HG03159 (cell line): ENCODE measurements around the gene TBC1D21.

ENCODE experiments used
- ATAC-seq: cut with Tn5 transposase; IDR thresholded peaks from one replicate; pipeline ENCODE4 v1.9.1; 2021; ENCODE audit warnings: mild to moderate bottlenecking, moderate library complexity; ENCODE audit not compliant: unreplicated experiment

Gene TBC1D21

GRCh38 chr15:73858062-73858461, 15.3 kb upstream of the TBC1D21 start:
- no peak for ATAC-seq

GRCh38 chr15:73862276-73862675, 11.1 kb upstream of the TBC1D21 start:
- ATAC-seq, result no peak

DNA sequence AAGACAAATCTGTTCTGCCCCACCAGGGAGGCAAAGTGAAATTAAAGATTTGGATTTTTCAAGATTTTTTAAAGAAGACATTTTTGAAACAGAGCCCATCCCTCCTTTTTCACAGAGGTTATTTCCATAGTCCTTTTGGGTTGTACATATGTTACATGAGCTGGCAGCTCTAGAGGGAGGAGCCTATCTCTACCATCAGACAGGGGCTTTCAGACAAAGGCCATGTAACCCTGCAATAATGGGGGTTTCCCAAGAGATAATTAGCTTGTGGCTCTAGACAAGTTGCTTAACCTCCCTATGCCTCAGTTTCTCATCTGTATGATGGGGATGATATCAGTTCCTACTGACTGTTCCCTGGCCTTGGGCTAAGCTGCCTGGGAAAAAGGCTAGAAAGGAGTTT, 8.0 kb upstream of the TBC1D21 start:
- ATAC-seq, result no peak

- no peak for ATAC-seq
Observed at GRCh38 chr15:73865904-73866303, 7.5 kb upstream of the TBC1D21 start.

DNA sequence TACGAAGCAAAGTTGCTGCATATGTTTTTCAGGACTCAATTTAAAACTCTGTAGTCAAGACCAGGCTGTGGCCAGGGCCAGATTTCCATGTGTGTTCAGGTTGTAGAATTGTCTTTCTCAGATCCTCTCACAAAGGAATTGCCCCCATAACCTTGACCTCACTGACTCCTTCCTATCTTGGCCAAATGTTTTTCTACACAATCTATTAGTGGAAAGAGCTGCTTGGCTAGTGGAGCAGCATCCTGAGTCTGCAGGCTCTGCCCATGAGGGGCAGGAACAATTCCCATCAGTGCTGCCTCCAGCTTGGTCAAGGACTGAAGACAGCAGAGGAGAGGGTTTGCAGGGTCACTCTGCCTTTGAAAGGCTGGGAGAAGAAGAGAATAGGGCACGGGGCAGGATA, 6.9 kb upstream of the TBC1D21 start:
- ATAC-seq, result no peak

DNA sequence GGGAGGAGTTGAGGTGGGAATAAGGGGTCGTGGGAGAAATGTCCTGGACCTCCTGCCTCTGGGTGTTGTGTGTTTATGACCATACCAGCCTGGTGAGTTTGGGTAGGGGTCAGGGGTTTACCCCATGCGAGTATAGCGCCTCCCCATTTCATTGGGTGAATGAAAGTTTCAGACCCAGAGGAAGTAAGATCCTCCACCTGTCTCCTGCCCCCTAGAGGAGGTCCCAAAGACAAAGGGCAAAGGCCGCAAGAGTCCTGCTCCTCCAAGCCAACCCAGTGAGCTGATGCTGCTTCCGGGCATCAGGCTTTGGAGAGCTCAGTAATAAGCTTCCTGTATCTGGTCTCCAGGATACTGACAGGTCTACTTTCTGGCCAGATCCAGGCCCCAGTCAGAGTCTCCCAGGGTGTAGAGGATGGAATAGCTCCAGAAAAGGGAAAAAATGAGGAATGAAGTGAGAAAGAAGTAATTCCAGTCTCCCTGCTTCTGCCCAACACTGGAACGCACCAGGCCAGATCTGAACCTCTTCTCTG, 6.4 kb upstream of the TBC1D21 start:
- no peak for ATAC-seq

- ATAC-seq, result no peak
Observed at GRCh38 chr15:73867426-73867825, 5.9 kb upstream of the TBC1D21 start.

GRCh38 chr15:73867956-73868355, 5.4 kb upstream of the TBC1D21 start:
- no peak for ATAC-seq

- no peak for ATAC-seq
Observed at GRCh38 chr15:73869216-73869995, 4.0 kb upstream of the TBC1D21 start.

GRCh38 chr15:73870700-73871408, 2.5 kb upstream of the TBC1D21 start:
- ATAC-seq, result no peak

DNA sequence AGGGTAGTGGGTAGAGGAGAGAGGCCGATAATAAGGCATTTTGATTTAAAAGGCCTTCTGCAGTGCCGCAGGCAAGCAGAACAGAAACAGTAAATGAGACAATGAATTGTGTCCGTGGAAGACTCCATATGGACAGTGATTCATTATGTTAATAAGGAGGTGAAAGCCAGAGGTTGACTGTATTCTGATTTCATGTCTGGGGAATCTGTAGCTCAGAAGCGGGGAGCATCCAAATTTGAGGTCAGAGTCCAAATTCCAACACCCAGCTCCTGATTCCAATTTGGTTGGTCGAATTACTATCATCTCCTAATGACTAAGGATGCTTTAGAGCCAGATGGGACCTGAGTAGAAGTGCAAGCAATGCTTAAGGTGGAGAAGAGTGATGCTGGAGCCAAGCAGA, 1.0 kb upstream of the TBC1D21 start:
- ATAC-seq, result no peak

DNA sequence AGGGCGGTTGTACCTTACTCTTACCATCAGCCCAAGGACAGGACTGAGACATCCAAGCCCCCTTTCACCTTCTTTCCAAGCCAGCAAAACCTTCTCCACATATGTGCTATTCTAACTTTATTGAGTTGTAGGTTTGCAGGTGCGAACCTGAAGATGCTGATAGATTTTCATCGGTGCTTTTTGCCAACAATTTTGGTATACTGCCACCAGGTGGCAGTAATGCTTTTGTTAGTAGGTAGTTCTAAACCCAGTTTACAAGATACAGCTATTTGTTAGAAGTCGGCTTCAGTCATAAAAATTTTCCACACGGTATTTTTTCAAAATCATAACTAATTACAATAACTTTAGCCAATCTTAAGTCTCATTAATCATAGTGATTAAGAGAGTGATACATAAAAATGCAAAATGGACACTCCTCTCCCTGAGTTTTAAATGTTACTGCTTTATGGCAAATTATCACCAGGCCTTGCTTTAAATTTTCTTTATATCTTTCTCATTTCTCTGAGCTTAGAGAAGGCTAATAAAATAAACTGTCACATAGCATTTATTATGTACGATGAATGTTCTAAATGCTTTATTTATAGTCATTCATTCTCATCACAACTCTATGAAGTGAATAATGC, 636 bp downstream of the TBC1D21 start:
- no peak for ATAC-seq

DNA sequence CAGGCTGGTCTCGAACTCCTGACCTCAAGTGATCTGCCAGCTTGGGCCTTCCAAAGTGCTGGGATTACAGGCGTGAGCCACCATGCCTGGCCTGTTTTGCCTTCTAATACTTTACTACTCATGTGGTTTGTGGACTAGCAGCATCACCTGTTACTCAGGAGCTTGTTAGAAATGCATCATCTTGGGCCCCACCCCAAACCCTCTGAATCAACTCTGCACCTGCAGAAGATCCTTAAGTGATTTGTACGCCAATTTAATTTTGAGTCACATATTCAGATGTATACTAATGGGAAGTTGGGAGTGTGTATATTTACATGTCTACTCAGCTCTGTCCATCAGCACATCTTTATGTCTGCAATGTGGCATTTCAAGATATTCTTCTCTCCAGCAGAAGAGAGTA, 6.1 kb downstream of the TBC1D21 start:
- ATAC-seq, result no peak

DNA sequence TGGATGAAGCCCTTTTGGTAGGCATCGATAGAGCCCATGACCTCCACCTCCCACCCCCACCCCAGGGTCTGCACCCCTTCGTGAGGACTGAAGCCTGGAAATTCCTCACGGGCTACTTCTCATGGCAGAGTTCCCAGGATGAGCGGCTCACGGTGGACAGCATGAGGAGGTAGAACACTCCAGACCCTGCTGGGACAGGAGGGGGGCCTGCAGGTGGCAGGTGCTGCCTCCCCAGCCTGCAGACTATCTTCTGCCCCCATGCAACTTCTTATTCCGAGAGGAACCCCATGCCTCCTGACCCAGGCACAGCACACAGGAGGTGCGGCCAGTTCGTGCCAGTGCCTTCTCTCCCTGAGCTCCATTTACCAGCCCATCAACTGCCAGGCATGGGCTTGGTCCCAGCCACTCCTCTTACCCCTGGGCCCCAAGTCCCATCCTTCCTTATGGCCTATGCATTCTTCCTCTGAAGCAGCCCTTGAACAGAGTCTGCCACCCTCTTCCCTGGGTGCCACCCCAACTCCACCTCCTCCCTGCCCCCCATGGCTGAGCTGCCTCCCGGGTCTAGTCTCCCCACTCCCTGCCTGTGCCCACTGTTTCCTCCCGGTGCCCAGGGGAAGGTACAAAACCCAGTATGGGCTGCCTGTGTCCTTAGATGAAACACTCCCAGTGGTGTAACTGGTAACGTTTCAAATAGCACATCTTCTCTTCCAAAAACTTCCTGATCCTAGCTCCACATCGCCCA, 8.4 kb downstream of the TBC1D21 start:
- no peak for ATAC-seq

DNA sequence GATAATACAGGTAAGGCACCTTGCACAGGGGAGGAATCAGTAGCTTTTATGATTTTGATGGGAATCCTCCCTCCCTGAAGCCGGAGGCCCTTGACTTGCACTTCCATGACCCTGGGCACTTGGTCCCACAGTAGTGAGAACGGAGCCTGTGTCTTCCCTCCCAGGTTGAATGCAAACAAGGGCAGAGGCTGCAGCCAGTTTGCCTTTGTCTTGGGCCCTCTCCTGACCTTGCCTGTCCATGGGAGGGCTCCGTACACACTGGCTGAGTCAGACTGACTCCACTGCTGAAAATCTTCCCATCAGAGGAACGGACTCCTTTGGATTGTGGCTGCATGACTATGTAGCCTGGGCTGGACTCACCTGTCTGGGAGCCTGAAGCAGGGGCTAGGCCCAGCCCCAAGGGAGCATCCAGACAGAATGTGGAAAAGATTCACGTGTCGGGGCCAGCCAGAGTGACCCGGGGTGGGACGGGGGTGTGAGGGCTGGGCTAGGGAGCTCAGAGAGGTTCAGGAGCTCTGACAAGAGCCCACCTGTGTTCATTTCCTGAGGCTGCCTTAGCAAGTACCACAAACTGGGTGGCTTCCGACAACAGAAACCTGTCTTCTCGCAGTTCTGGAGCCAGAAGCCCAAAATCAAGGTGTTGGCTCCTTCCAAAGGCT, 9.5 kb downstream of the TBC1D21 start:
- ATAC-seq, result no peak

GRCh38 chr15:73884159-73884558, 10.8 kb downstream of the TBC1D21 start:
- no peak for ATAC-seq

DNA sequence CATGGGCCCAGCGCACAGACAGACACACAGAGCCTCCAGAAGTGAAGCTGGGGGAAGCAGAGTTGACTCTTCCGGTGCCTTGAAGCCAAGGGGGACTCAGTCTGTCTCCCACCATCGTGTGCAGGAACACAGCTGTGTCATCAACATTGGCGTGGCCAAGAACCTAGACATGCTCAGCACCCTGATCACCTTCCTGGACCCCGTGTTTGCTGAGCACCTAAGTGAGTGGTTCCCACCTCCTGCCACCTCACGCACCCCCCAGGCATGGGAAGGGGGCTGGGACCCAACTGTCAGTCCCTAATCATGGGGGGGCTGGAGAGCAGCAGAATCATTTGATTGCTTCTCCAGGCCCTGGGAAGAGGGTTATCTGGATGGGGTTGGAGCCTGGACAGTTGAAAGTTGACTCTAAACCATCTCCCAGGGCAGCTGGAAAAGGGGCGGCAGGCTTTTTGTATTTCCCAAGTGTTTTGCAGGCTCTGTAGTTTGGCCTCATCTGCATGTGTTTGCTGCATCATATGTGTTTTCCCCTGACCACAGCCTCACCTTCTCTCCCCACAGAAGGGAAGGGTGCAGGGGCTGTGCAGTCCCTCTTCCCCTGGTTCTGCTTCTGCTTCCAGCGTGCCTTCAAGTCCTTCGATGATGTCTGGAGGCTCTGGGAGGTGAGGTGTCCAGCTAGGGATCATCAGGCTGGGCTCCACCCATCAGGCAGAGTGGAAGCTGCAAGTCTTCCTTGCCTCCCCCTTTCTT, 12.8 kb downstream of the TBC1D21 start:
- ATAC-seq, result no peak

GRCh38 chr15:73886717-73887345, 13.5 kb downstream of the TBC1D21 start:
- ATAC-seq, result no peak

GRCh38 chr15:73887481-73887880, 14.1 kb downstream of the TBC1D21 start:
- no peak for ATAC-seq
